Stimulated activated CD8-positive, alpha-beta memory T cell treated with anti-CD3 and anti-CD28 coated beads, Interleukin-15, amount 100 ng/mL, for 1 hour (primary cell): ENCODE measurements around the gene CFAP58.

ENCODE experiments used
- DNase-seq: peaks from one replicate; pipeline ENCODE4 v3.0.0-alpha.2; 2020; ENCODE audit warnings: low read depth

CFAP58 gene

GRCh38 chr10:104371753-104372152, 18.1 kb downstream of the CFAP58 start:
- no peak for DNase-seq

- DNase-seq: no peak
Measured at GRCh38 chr10:104374591-104374990, 21.0 kb downstream of the CFAP58 start.

GRCh38 chr10:104376784-104377300, 23.2 kb downstream of the CFAP58 start:
- DNase-seq: no peak

GRCh38 chr10:104380336-104380735, 26.7 kb downstream of the CFAP58 start:
- no peak for DNase-seq

- DNase-seq: no peak
Measured at GRCh38 chr10:104387130-104387888, 33.7 kb downstream of the CFAP58 start.

GRCh38 chr10:104388830-104389229, 35.2 kb downstream of the CFAP58 start:
- DNase-seq: no peak

- no peak for DNase-seq
Measured at GRCh38 chr10:104391150-104391968, 37.7 kb downstream of the CFAP58 start.

GRCh38 chr10:104391969-104392296, 38.3 kb downstream of the CFAP58 start:
- DNase-seq: no peak

- DNase-seq: no peak
Measured at GRCh38 chr10:104393387-104393786, 39.8 kb downstream of the CFAP58 start.

GRCh38 chr10:104396581-104396980, 42.9 kb downstream of the CFAP58 start:
- DNase-seq: no peak

GRCh38 chr10:104403636-104404035, 50.0 kb downstream of the CFAP58 start:
- DNase-seq: no peak

- no peak for DNase-seq
Measured at GRCh38 chr10:104406715-104407650, 53.4 kb downstream of the CFAP58 start.

GRCh38 chr10:104413528-104413927, 59.9 kb downstream of the CFAP58 start:
- DNase-seq: no peak

- DNase-seq: no peak
Measured at GRCh38 chr10:104415526-104416165, 62.0 kb downstream of the CFAP58 start.

GRCh38 chr10:104416851-104417250, 63.2 kb downstream of the CFAP58 start:
- no peak for DNase-seq

- no peak for DNase-seq
Measured at GRCh38 chr10:104417637-104418292, 64.1 kb downstream of the CFAP58 start.

- DNase-seq: no peak
Measured at GRCh38 chr10:104424719-104425118, 71.1 kb downstream of the CFAP58 start.

GRCh38 chr10:104427989-104428388, 74.4 kb downstream of the CFAP58 start:
- DNase-seq: no peak

GRCh38 chr10:104429846-104430245, 76.2 kb downstream of the CFAP58 start:
- no peak for DNase-seq

- DNase-seq: no peak
Measured at GRCh38 chr10:104430360-104430759, 76.7 kb downstream of the CFAP58 start.

GRCh38 chr10:104433669-104434068, 80.0 kb downstream of the CFAP58 start:
- no peak for DNase-seq
